Activated CD4-positive, alpha-beta T cell treated with anti-CD3 and anti-CD28 coated beads, Interleukin-2, amount 50 U/mL, for 48 hours (primary cell): ENCODE measurements around the gene WARS2.
"Not testable (repeated sequence)": the region's sequence is repeated elsewhere in the genome, so short reads cannot be mapped to it uniquely, and the experiment has no call there.

ENCODE experiments used
- DNase-seq, 2 experiments: peaks; one replicate each; pipeline ENCODE4 v3.0.0-alpha.2; 2020

WARS2 gene

GRCh38 chr1:119140177-119141019, at the start of gene WARS2:
Gene WARS2 (minus strand): TSS chr1:119140653. CDS start chr1:119140644, 9 bp downstream.
- DNase-seq: peak; percentile 88 to 91

DNA sequence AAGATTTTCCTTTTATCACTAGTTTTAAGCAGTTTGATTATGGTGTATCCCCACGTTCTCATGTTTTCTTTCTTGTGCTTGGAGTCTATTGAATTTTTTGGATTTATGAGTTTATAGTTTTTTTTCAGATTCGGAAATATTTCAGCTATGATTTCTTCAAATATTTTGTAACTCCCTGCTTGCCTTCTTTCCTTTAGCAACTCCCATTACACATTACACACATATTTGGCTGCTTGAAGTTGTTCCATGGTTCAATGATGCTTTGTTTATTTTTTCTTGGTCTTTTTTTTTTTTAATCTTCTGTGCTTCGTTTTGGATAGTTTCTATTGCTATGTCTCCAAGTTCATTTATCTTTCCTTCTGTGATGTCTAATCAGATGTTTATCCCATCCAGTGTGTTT, 48.5 kb upstream of the WARS2 start:
- DNase-seq: no peak

DNA sequence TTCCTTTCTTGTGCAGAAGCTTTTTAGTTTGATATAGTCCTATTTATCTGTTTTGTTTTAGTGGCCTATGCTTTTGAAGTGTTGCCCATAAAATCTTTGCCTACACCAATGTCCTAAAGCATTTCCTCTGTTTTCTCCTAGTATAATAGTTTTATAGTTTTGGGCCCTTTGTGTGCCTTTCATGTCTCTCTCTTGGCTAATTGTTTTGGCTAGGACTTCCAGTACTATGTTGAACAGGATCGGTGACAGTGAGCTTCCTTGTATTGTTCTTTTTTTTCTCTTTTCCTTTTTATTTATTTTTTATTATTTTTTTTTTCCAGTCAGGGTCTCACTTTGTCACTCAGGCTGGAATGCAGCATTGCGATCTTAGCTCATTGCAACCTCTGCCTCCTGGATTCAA, 47.0 kb upstream of the WARS2 start:
- no peak for DNase-seq

DNA sequence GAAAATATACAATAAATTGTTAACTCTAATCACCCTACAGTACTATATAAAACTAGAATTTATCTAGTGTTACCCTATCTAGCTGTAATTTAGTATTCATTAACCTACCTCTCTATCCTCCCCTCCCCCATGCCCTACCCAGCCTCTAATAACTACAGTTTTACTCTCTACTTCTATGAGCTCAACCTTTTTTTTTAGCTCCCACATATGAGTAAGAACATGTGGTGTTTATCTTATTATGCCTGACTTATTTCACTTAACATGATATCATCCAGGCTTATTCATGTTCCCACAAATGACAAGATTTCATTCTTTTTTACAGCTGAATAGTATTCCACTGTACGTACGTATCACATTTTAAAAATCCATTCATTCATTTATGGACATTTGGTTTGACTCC, 46.0 kb upstream of the WARS2 start:
- no peak for DNase-seq

DNA sequence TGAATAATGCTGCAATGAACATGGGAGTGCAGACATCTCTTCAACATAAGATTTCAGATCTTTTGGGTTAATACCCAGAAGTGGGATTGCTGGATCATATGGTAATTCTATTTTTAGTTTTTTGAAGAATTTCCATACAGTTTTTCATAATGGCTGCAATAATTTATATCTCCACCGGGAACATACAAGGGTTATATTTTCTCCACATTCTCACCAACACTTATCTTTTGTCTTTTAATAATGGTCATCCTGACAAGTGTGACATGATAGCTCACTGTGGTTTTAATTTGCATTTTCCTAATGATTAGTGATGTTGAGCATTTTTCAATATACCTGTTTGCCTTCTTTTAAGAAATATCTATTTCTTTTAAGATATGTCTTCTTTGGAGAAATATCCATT, 44.5 kb upstream of the WARS2 start:
- no peak for DNase-seq

DNA sequence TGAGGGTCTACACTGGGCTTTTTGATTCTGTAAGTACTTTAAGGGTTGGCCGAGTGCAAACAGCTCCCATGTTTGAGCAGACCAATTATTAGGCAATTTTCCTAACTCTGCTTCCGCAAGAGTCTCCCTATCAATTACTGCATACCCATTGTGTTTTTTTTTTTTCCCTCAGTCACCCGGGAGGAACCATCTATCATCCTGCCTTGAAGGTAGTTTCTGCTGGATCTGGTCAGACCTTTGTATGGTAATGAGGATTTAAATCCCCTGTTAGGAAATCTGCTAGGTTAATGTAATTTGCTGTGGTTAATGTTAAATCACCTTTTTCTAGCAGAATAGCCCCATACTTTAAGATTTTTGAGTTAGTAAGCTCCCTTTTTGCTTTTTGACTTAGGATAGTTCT, 40.8 kb upstream of the WARS2 start:
- DNase-seq: no peak

- no peak for DNase-seq
Observed at GRCh38 chr1:119179051-119179450, 38.6 kb upstream of the WARS2 start.

DNA sequence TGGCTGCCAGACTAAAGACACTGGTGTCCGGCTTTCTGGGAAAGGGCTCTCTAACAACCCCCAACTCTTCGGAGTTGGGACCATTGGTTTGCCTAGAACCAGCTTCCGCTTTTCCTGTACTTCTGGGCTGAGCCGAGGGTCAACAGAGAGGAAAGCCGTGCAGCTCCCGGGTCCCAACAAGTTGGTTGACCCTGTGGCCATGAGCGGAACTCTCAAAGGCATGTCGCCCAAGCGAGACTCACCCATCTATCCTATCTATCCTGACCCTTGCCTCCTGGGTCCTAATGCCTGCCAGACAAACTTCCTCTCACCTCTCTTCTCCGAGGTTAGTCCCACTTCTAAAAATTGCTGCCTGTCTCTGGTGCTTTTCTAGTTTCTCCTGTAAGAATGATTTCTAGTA, 32.5 kb upstream of the WARS2 start:
- DNase-seq: not testable (repeated sequence)

- not testable (repeated sequence) for DNase-seq
Observed at GRCh38 chr1:119171381-119172010, 31.0 kb upstream of the WARS2 start.

DNA sequence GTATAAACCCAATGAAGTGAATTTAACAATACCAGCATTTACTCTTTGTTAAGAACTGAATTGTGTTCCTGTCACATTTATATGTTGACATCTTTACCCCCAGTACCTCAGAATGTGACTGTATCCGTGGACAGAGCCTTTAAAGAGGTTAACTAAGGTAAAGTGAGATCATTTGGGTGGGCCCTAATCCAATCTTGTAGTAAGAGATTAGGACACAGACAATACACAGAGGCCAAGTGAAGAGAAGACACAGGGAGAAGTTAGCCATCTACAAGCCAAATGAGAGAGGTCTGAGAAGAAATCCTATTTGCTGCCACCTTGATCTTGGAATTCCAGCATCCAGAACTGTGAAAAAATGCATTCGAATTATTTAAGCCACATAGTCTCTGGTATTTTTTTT, 22.9 kb upstream of the WARS2 start:
- DNase-seq: no peak

DNA sequence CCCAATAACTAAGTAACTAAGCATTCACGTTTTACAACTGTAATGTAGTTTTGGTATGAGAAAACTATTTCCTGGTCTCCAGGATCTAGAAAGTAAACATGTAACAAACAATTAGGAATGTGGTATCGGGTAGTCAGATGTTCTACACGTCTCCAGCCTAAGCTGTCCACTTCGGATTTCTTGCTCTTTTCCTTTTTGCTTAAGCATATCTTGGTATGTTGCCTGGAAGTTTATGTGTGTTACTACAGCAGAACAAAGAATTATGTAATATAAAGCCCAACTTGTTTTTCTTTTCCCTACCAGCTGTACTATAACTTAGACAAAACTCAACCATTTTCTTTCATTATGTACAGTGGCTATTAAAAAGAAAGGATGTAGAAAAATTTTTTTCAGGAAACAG, 20.4 kb upstream of the WARS2 start:
- DNase-seq: no peak

DNA sequence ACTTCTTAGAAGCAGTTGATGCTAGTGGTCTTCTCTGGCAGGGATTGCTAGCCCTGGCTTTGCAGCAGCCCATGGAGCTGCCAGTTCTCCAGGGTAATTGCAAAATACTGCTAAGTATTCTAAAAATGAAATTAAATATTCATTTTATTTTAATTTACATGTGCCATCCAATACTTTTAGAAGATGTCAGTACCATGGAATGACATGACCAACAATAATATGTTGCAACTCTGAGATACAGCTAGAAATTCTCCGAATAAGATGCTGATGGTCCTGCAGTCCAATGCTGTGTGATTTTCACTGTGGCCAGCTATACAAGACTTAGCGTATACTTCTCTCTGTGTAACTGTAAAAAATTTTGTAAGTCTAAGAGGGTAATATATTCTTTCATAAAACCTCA, 20.0 kb upstream of the WARS2 start:
- no peak for DNase-seq

DNA sequence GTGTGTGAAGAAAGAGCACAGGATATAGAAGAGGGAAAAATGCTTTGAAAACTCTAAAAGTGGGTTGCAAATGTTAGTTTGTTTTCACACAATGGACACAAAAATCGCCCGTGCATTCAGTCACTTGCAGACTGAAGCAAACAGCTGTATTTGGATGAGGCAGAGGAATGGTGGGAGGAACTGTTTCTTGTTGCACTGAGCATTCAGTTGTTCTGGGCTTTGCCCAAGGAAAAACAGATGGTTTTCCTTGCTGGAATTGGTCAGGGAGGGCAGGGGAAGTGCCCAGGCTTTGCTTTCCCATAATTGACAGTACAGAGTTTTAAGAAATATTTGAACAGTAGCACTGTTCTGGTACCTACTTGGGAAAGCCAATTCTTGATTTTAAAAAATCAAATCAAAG, 19.5 kb upstream of the WARS2 start:
- no peak for DNase-seq

- no peak for DNase-seq
Observed at GRCh38 chr1:119159111-119159510, 18.7 kb upstream of the WARS2 start.

DNA sequence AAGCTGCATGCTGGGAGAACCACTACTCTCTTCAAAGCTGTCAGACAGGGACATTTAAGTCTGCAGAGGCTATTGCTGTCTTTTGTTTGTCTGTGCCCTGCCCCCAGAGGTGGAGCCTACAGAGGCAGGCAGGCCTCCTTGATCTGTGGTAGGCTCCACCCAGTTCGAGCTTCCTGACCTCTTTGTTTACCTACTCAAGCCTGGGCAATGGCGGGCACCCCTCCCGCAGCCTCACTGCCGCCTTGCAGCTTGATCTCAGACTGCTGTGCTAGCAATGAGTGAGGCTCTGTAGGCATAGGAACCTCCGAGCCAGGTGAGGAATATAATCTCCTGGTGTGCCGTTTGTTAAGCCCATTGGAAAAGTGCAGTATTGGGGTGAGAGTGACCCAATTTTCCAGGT, 16.3 kb upstream of the WARS2 start:
- not testable (repeated sequence) for DNase-seq

DNA sequence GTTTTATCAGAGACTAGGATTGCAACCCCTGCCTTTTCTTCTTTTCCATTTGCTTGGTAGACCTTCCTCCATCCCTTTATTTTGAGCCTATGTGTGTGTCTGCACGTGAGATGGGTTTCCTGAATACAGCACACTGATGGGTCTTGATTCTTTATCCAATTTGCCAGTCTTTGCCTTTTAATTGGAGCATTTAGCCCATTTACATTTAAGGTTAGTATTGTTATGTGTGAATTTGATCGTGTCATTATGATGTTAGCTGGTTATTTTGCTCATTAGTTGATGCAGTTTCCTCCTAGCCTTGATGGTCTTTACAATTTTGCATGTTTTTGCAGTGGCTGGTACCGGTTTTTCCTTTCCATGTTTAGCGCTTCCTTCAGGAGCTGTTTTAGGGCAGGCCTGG, 14.6 kb upstream of the WARS2 start:
- not testable (repeated sequence) for DNase-seq

DNA sequence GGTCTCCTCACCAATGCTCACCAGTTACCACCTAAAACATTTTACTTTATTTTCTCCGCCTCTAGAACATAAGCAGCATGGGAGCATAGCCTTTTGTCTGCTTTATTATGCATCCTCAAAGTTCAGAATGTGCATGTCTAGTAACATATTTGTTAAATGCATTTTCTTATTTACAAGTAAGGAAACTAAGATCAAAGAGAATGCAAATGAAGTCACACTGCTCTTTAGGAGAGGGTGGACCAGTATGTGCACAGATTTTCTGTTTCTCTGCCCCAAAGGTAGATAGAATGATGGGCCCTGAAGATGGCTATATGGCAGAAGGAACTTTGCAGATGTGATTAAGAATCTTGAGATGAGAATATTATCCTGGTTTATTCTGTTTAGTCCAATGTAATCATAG, 9.7 kb upstream of the WARS2 start:
- no peak for DNase-seq

- no peak for DNase-seq
Observed at GRCh38 chr1:119147661-119148090, 7.2 kb upstream of the WARS2 start.

DNA sequence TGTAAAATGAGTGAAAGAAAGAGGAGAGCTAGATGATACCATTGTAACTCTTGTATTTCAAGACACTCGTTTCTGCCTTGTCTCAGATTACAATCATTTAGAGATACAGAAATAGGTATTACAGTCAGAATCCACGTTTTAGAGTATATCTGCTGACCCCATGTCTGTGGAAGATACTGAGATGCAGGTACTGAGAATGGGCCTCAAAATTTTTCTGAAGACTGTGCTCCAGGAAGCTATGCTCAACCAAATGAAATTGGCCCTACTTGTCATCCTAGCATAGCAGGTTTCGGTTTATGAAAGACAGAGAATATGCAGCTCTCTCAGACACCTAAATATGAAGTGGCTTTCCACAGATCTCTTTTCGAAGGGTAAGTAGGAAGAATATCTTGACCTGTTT, 6.0 kb upstream of the WARS2 start:
- DNase-seq: no peak

DNA sequence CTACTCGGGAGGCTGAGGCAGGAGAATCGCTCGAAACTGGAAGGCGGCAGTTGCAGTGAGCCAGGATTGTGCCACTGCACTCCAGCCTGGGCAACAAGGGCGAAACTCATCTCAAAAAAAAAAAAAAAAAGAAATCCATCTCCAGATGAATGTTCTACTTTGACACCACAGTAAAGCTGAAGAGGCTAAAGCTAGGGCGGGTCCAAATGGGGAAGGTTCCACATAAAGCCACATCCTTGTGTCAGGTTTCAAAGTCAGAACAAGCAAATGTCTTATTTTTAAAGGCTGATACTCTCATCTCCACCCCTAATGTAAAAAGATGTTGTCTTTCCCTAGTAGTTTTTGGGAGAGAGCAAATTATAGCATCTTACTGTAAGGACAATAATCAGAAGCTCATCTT, 4.4 kb upstream of the WARS2 start:
- DNase-seq: no peak

DNA sequence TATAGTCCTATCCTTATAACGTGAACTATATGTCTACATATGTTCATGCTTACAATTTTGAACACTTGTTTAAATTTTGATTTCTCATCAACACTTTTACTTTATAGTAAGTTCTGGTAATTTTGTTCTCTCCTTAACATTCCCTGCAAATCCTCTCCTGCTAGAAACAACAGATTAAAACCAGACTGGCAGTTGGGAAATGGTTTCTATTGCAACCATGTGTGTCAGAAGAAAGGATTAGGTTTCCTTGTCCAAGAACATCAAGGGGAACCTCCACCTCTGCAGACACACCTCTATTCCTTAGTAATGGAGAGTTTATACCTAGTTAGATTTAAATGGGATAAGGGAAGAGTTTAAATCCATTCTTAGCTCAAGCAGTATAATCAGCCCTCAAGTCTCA, 3.3 kb upstream of the WARS2 start:
- DNase-seq: no peak

- DNase-seq: no peak
Observed at GRCh38 chr1:119141660-119142059, 1.2 kb upstream of the WARS2 start.

DNA sequence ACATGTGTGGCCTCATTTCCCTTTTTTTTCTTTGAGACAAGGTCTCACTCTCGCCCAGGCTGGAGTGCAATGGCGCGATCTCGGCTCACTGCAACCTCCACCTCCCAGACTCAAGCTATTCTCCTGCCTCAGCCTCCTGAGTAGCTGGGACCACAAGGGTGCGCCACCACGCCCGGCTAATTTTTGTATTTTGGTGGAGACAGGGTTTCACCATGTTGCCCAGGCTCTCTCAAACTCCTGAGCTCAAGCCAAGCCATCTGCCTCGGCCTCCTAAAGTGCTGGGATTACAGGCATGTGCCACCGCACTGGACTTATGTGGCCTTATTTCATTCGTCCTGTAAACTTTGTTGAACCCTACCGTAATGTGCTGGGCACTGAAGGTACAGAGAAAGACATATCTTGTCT, 569 bp upstream of the WARS2 start:
- peak; percentile 53 to 67 for DNase-seq

- DNase-seq: no peak
Observed at GRCh38 chr1:119139857-119140176, 636 bp downstream of the WARS2 start.

DNA sequence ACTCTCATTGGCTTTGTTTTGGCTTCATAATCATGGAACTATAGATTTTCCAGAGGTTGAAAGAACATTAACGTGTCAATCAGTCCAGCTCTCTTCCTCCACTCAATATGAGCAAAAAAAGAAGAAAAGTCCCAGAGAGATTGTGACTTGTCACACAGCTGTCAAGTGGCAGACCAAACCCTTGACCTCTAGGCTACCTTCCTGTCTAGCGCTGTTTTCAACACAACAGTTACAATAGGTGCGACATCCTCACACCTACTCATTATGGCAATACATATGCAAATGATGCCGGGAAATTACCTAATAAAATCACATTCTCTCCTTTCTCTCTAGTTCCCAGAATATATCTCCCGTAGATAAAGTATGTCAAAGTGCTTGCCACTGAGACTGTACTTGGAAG, 1.1 kb downstream of the WARS2 start:
- peak in 1 of 2 experiments; percentile 7 for DNase-seq
